H1 (cell line): ENCODE results near the gene TMC6.
"Not testable (repeated sequence)": the region's sequence is repeated elsewhere in the genome, so short reads cannot be mapped to it uniquely, and the experiment has no call there.

Experiments
- BRCA1 ChIP-seq: IDR thresholded peaks from 2 replicates; pipeline ENCODE4 v1.6.1; 2012; ENCODE audit warnings: low read depth, low read length, improper control_type of control experiment
- CHD7 ChIP-seq: fragments of 300-600 bp; sonication (generic); IDR thresholded peaks from 2 replicates; pipeline ENCODE4 v1.7.1; 2012; ENCODE audit warnings: low read length, moderate library complexity, mild to moderate bottlenecking, inconsistent platforms; ENCODE audit not compliant: insufficient replicate concordance
- CTCF ChIP-seq, 3 experiments: IDR thresholded peaks; 1 replicate in 2 of 3; 2 replicates in 1 of 3; pipeline versions ENCODE4 v1.5.1 to v1.6.1; 2011; ENCODE audit warnings: low read length in 3 of 3, mild to moderate bottlenecking in 3 of 3, inconsistent platforms in 2 of 3, low read depth in 1 of 3, moderate library complexity in 1 of 3; ENCODE audit not compliant: insufficient read depth in 1 of 3; ENCODE audit errors: control extremely low read depth in 1 of 3
- EP300 ChIP-seq, 2 experiments: IDR thresholded peaks; 1 replicate in 1 of 2; 2 replicates in 1 of 2; pipeline ENCODE4 v1.6.1; 2011 to 2012; ENCODE audit warnings: low read depth in 2 of 2, low read length in 2 of 2, mild to moderate bottlenecking in 2 of 2, borderline replicate concordance in 1 of 2, inconsistent platforms in 1 of 2, moderate library complexity in 1 of 2
- EZH2 ChIP-seq: fragments of 200-600 bp; sonication (generic); IDR thresholded peaks from 2 replicates; pipeline ENCODE4 v1.7.1; 2012; ENCODE audit warnings: low read depth, mild to moderate bottlenecking, moderate library complexity, low read length, inconsistent platforms; ENCODE audit not compliant: severe bottlenecking
- HDAC6 ChIP-seq: IDR thresholded peaks from one replicate; pipeline ENCODE4 v1.7.1; 2012; ENCODE audit warnings: low read depth, mild to moderate bottlenecking, inconsistent platforms, low read length, moderate library complexity
- NANOG ChIP-seq: IDR thresholded peaks from 2 replicates; pipeline ENCODE4 v1.6.1; 2011; ENCODE audit warnings: low read length, low read depth, mild to moderate bottlenecking, inconsistent platforms; ENCODE audit not compliant: insufficient read depth, poor library complexity, severe bottlenecking
- POLR2A ChIP-seq, 2 experiments: IDR thresholded peaks; 1 replicate in 1 of 2; 2 replicates in 1 of 2; pipeline ENCODE4 v1.6.1; 2011; ENCODE audit warnings: low read depth in 2 of 2, low read length in 2 of 2, mild to moderate bottlenecking in 2 of 2; ENCODE audit errors: control extremely low read depth in 1 of 2
- RXRA ChIP-seq: IDR thresholded peaks from 2 replicates; pipeline ENCODE4 v1.6.1; 2011; ENCODE audit warnings: low read depth, mild to moderate bottlenecking, low read length, moderate library complexity; ENCODE audit not compliant: insufficient read depth
- SIN3A ChIP-seq, 2 experiments: IDR thresholded peaks in 1 of 2; conservative IDR thresholded peaks in 1 of 2; 2 replicates each; pipeline ENCODE4 v1.6.1; 2011 to 2012; ENCODE audit warnings: low read length in 2 of 2, improper control_type of control experiment in 1 of 2, low read depth in 1 of 2, mild to moderate bottlenecking in 1 of 2
- TAF1 ChIP-seq: IDR thresholded peaks from 2 replicates; pipeline ENCODE4 v1.6.1; 2011; ENCODE audit warnings: mild to moderate bottlenecking, low read depth, low read length
- ZNF274 ChIP-seq: IDR thresholded peaks from 2 replicates; pipeline ENCODE4 v1.7.0; 2012; ENCODE audit warnings: low read length, borderline replicate concordance; ENCODE audit errors: extremely low read depth

GRCh38 chr17:78066976-78067375, 61.6 kb downstream of the TMC6 start:
- not testable (repeated sequence) for TF ChIP-seq CTCF (IDR thresholded peaks at IDR 0.05; ENCODE audit: control extremely low read depth in 1 of 3, insufficient read depth in 1 of 3, low read depth in 1 of 3, low read length in 3 of 3); TAF1; EZH2; SIN3A (conservative IDR thresholded peaks at IDR 0.05 in 1 of 2, IDR thresholded peaks at IDR 0.05 in 1 of 2; ENCODE audit: low read depth in 1 of 2, low read length in 2 of 2); POLR2A (IDR thresholded peaks at IDR 0.05; ENCODE audit: control extremely low read depth in 1 of 2, low read depth in 2 of 2, low read length in 2 of 2); ZNF274; RXRA; NANOG; EP300 (IDR thresholded peaks at IDR 0.05; ENCODE audit: borderline replicate concordance in 1 of 2, low read depth in 2 of 2, low read length in 2 of 2); HDAC6; BRCA1; CHD7
